B cell (primary cell): Measurements from ENCODE around the gene JARID2.

Source experiments
- CTCF ChIP-seq: fragments of 200-600 bp; IDR thresholded peaks from one replicate; pipeline ENCODE4 v1.8.0; 2022; ENCODE audit warnings: antibody characterized with exemption, mild to moderate bottlenecking
- EZH2 ChIP-seq: IDR thresholded peaks from 2 replicates; pipeline ENCODE4 v1.6.1; 2012; ENCODE audit warnings: borderline replicate concordance, low read depth, mild to moderate bottlenecking, moderate library complexity, low read length; ENCODE audit not compliant: insufficient read depth, poor library complexity, severe bottlenecking

GRCh38 chr6:15376900-15377487 is 131.1 kb downstream of the JARID2 start:
- TF ChIP-seq CTCF (no peak), EZH2 (no peak)
